HCT116 (cell line): ENCODE data around the gene SLC25A41.
"Not testable (repeated sequence)": the region's sequence is repeated elsewhere in the genome, so short reads cannot be mapped to it uniquely, and the experiment has no call there.

Experiments used
- ELF1 ChIP-seq: IDR thresholded peaks from 2 replicates; pipeline ENCODE4 v1.6.1; 2012; ENCODE audit warnings: low read depth, borderline replicate concordance
- EZH2 ChIP-seq: fragments of 200-600 bp; sonication (generic); IDR thresholded peaks from 2 replicates; pipeline ENCODE4 v1.6.1; 2017; ENCODE audit warnings: antibody characterized with exemption, mixed run types
- FOSL1 ChIP-seq: IDR thresholded peaks from 2 replicates; pipeline ENCODE4 v1.6.1; 2012; ENCODE audit warnings: low read depth
- POLR2A ChIP-seq: IDR thresholded peaks from 2 replicates; pipeline ENCODE4 v1.7.0; 2011; ENCODE audit warnings: borderline replicate concordance; ENCODE audit not compliant: insufficient read depth, insufficient read length; ENCODE audit errors: extremely low read depth
- YY1 ChIP-seq: IDR thresholded peaks from 2 replicates; pipeline ENCODE4 v1.6.1; 2011; ENCODE audit warnings: low read length, low read depth, moderate library complexity, mild to moderate bottlenecking; ENCODE audit not compliant: insufficient replicate concordance; ENCODE audit errors: extremely low read depth
- TF ChIP-seq, protein P1 (sequence below), 3 experiments: fragments of 200-600 bp in 1 of 3; sonication (generic) in 1 of 3; IDR thresholded peaks in 2 of 3; conservative IDR thresholded peaks in 1 of 3; 2 replicates each; pipeline ENCODE4 v1.5.1; 2012 to 2017; ENCODE audit warnings: low read depth in 2 of 3, low read length in 2 of 3, antibody characterized with exemption in 1 of 3, borderline replicate concordance in 1 of 3, control low read depth in 1 of 3, mild to moderate bottlenecking in 1 of 3, mixed read lengths in 1 of 3, mixed run types in 1 of 3, moderate library complexity in 1 of 3; ENCODE audit not compliant: insufficient read depth in 1 of 3
- TF ChIP-seq, protein P2 (sequence below): IDR thresholded peaks from 2 replicates; pipeline ENCODE4 v1.6.1; 2012
- TF ChIP-seq, protein P3 (sequence below): IDR thresholded peaks from 2 replicates; pipeline ENCODE4 v1.6.1; 2012; ENCODE audit warnings: low read depth

DNA sequence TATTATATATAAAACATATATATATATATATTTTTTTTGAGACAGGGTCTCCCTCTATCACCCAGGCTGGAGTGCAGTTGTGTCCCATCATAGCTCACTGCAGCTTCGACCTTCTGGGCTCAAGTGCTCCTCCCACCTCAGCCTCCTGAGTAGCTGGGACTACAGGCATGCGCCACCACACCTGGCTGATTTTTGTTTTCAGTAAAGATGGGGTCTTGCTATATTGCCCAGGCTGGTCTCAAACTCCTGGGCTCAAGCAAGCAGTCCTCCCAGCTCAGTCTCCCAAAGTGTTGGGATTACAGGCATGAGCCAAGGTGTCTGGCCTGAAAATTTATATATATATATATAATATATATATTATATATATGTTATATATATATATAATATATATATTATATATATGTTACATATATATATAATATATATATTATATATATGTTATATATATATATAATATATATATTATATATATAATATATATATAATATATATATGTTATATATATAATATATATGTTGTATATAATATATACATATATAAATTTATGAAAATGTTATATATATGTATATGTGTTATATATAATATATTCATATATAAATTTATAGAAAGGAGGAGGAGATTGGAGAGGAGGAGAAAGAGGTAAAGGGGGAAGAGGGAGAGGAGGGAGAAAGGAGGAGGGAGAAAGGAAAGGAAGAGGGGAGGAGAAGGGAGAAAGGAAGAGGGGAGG, 4.7 kb downstream of the SLC25A41 start:
- TF ChIP-seq, protein P1, sequence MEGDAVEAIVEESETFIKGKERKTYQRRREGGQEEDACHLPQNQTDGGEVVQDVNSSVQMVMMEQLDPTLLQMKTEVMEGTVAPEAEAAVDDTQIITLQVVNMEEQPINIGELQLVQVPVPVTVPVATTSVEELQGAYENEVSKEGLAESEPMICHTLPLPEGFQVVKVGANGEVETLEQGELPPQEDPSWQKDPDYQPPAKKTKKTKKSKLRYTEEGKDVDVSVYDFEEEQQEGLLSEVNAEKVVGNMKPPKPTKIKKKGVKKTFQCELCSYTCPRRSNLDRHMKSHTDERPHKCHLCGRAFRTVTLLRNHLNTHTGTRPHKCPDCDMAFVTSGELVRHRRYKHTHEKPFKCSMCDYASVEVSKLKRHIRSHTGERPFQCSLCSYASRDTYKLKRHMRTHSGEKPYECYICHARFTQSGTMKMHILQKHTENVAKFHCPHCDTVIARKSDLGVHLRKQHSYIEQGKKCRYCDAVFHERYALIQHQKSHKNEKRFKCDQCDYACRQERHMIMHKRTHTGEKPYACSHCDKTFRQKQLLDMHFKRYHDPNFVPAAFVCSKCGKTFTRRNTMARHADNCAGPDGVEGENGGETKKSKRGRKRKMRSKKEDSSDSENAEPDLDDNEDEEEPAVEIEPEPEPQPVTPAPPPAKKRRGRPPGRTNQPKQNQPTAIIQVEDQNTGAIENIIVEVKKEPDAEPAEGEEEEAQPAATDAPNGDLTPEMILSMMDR (IDR thresholded peaks at IDR 0.05 in 2 of 3, conservative IDR thresholded peaks at IDR 0.05 in 1 of 3; ENCODE audit: borderline replicate concordance in 1 of 3, insufficient read depth in 1 of 3, low read depth in 2 of 3, low read length in 2 of 3), result not testable (repeated sequence)
- not testable (repeated sequence) for TF ChIP-seq FOSL1, YY1, POLR2A, ELF1, EZH2
- TF ChIP-seq, protein P2, sequence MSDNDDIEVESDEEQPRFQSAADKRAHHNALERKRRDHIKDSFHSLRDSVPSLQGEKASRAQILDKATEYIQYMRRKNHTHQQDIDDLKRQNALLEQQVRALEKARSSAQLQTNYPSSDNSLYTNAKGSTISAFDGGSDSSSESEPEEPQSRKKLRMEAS, result not testable (repeated sequence)
- TF ChIP-seq, protein P3, sequence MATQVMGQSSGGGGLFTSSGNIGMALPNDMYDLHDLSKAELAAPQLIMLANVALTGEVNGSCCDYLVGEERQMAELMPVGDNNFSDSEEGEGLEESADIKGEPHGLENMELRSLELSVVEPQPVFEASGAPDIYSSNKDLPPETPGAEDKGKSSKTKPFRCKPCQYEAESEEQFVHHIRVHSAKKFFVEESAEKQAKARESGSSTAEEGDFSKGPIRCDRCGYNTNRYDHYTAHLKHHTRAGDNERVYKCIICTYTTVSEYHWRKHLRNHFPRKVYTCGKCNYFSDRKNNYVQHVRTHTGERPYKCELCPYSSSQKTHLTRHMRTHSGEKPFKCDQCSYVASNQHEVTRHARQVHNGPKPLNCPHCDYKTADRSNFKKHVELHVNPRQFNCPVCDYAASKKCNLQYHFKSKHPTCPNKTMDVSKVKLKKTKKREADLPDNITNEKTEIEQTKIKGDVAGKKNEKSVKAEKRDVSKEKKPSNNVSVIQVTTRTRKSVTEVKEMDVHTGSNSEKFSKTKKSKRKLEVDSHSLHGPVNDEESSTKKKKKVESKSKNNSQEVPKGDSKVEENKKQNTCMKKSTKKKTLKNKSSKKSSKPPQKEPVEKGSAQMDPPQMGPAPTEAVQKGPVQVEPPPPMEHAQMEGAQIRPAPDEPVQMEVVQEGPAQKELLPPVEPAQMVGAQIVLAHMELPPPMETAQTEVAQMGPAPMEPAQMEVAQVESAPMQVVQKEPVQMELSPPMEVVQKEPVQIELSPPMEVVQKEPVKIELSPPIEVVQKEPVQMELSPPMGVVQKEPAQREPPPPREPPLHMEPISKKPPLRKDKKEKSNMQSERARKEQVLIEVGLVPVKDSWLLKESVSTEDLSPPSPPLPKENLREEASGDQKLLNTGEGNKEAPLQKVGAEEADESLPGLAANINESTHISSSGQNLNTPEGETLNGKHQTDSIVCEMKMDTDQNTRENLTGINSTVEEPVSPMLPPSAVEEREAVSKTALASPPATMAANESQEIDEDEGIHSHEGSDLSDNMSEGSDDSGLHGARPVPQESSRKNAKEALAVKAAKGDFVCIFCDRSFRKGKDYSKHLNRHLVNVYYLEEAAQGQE, result not testable (repeated sequence)
